Osteocyte (in vitro differentiated cells): ENCODE results near the gene MYO3A. TPM values are rescaled to one million over a fixed set of nuclear protein-coding genes. Genes with fewer than 3 reads are reported as not detected.
A peak's percentile ranks its signal among the peaks of the same experiment; 100 is the strongest.

Experiments used
- DNase-seq: peaks from one replicate; pipeline ENCODE4 v3.0.0; 2021; ENCODE audit warnings: mixed read lengths; ENCODE audit not compliant: unreplicated experiment; ENCODE audit errors: extremely low spot score
- H3K27ac Mint-ChIP-seq: one replicate; pipeline ENCODE4 v1.8.0; 2021; ENCODE audit warnings: mild to moderate bottlenecking, mixed read lengths; ENCODE audit not compliant: unreplicated experiment
- H3K27me3 Mint-ChIP-seq: one replicate; pipeline ENCODE4 v1.8.0; 2021; ENCODE audit warnings: mixed read lengths; ENCODE audit not compliant: unreplicated experiment
- H3K36me3 Mint-ChIP-seq: one replicate; pipeline ENCODE4 v1.8.0; 2021; ENCODE audit warnings: mixed read lengths; ENCODE audit not compliant: unreplicated experiment
- H3K4me1 Mint-ChIP-seq: one replicate; pipeline ENCODE4 v1.8.0; 2021; ENCODE audit warnings: mixed read lengths; ENCODE audit not compliant: unreplicated experiment
- H3K4me3 Mint-ChIP-seq: one replicate; pipeline ENCODE4 v1.8.0; 2021; ENCODE audit warnings: mild to moderate bottlenecking, moderate library complexity, mixed read lengths; ENCODE audit not compliant: unreplicated experiment
- H3K9me3 Mint-ChIP-seq: one replicate; pipeline ENCODE4 v1.8.0; 2021; ENCODE audit warnings: mixed read lengths; ENCODE audit not compliant: unreplicated experiment
- CTCF ChIP-seq: fragments of 200-600 bp; sonication (generic); IDR thresholded peaks from 2 replicates; pipeline ENCODE4 v1.5.0; 2021; ENCODE audit warnings: antibody characterized with exemption, mild to moderate bottlenecking, moderate library complexity
- long read RNA-seq: library from polyadenylated mRNA; unstranded; transcript quantifications from one replicate; pipeline ENCODE4 v2.0.0, GENCODE V29; 2021
- total RNA-seq: library from RNA; stranded (reverse); gene quantifications from 2 replicates; pipeline ENCODE4 v1.2.1, GENCODE V29; 2021

MYO3A gene
- not detected in 2 replicates for total RNA-seq
- long read RNA-seq: 0 reads

GRCh38 chr10:25933653-25934608 lies at the start of gene MYO3A:
TSS of gene MYO3A (plus strand) at chr10:25934229. CDS start at chr10:25952111, 17,882 bp downstream.
- no peak for DNase-seq
- Mint-ChIP-seq H3K4me1 (peaks cover 7% of the 10 kb centered on the region), H3K4me3 (peak within 1 kb of the TSS; percentile 51), H3K36me3 (no peaks in the 10 kb centered on the region), H3K27me3 (peaks cover 44% of the 10 kb centered on the region), H3K9me3 (no peaks in the 10 kb centered on the region), H3K27ac (no peak within 1 kb of the TSS)
- no peak for TF ChIP-seq CTCF

GRCh38 chr10:25888627-25889026 lies 45.4 kb upstream of the MYO3A start:
- Mint-ChIP-seq H3K9me3 (peaks cover 5% of the 10 kb centered on the region), H3K4me1 (no peaks in the 10 kb centered on the region), H3K27ac (no peak overlapping the region), H3K36me3 (no peaks in the 10 kb centered on the region), H3K27me3 (no peaks in the 10 kb centered on the region), H3K4me3 (no peak overlapping the region)
- DNase-seq: no peak
- no peak for TF ChIP-seq CTCF

GRCh38 chr10:25890995-25891394 lies 43.0 kb upstream of the MYO3A start:
- Mint-ChIP-seq H3K4me3 (no peak overlapping the region), H3K36me3 (no peaks in the 10 kb centered on the region), H3K27me3 (no peaks in the 10 kb centered on the region), H3K27ac (no peak overlapping the region), H3K4me1 (no peaks in the 10 kb centered on the region), H3K9me3 (peaks cover 5% of the 10 kb centered on the region)
- DNase-seq: no peak
- TF ChIP-seq CTCF: no peak

- no peaks in the 10 kb centered on the region for H3K36me3 Mint-ChIP-seq
- H3K4me3 Mint-ChIP-seq: no peak overlapping the region
- no peak overlapping the region for H3K27ac Mint-ChIP-seq
- DNase-seq: no peak
- no peaks in the 10 kb centered on the region for H3K27me3 Mint-ChIP-seq
- H3K4me1 Mint-ChIP-seq: no peaks in the 10 kb centered on the region
- peaks cover 5% of the 10 kb centered on the region for H3K9me3 Mint-ChIP-seq
- no peak for TF ChIP-seq CTCF
Measured at GRCh38 chr10:25895856-25896255, 38.2 kb upstream of the MYO3A start.

- Mint-ChIP-seq H3K27me3 (no peaks in the 10 kb centered on the region), H3K4me1 (no peaks in the 10 kb centered on the region), H3K36me3 (no peaks in the 10 kb centered on the region), H3K4me3 (no peak overlapping the region), H3K27ac (no peak overlapping the region), H3K9me3 (peaks cover 5% of the 10 kb centered on the region)
- TF ChIP-seq CTCF: no peak
- no peak for DNase-seq
Measured at GRCh38 chr10:25896421-25896820, 37.6 kb upstream of the MYO3A start.
